DLD1 (cell line): ENCODE data around the gene MAD1L1.
"Not testable (repeated sequence)": the region's sequence is repeated elsewhere in the genome, so short reads cannot be mapped to it uniquely, and the experiment has no call there.

ENCODE experiments used
- in situ Hi-C: cut with HindIII; loops from 2 replicates; pipeline ENCODE4 v1.10.0; 2017; ENCODE audit warnings: low sequenced_read_pairs

The MAD1L1 gene

GRCh38 chr7:1978656-1979590 is 253.8 kb downstream of the MAD1L1 start:
- in situ Hi-C loops: no loop called here

DNA sequence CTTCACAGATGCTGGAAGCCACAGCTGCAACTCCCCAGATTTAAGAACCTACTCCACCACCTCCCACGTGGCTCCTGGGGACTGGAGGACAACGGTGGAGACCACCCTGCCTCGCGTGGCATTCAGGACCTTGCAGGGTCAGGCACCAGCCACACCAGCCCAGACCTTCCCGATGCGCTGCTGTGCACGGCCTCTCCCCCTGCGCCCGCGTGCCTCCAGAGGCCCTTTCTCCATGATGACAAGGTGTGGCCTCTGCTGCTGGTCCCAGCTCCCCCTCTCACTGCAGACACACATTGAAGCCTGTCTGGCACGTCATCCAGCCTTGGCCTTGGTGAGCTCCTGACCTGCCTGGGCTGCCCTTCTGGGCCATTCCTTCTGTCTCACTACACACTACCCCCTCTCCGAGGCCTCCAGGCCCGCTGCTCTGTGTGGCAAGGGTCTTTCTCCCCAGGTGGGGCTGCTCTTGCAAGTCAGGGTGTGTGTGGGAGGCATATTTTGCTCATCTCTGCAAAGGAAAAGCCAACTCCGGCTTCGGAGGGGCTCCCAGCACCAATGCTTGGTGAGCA is 254.8 kb downstream of the MAD1L1 start:
- in situ Hi-C loops: no loop called here

DNA sequence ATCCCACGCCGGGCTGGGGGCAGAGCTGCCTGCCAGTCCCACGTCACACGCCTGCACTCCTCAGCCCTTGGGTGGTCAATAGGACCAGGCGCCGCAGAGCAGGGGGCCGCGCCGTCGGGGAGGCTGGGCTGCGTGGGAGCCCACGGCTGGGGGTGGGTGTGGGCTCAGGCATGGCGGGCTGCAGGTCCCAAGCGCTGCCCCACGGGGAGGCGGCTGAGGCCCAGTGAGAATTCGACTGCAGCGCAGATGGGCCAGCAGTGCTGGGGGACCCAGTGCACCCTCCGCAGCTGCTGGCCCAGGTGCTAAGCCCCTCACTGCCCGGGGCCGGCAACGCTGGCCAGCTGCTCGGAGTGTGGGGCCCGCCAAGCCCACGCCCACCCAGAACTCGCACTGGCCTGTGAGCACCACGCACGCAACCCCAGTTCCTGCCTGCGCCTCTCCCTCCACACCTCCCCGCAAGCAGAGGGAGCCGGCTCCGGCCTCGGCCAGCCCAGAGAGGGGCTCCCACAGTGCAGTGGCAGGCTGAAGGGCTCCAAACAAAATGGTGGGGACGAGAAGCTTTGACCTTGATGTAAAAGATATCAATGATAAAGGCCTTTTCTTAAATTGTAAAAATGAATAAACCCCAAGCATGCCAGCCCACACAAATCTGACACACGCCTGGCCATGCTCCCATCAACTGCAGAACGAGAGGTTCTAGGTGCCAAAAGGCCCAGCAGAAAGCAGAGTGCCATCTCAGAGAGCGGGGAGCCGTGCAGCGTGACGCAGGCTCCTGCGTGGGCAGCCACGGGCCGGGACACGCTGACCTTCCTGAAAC is 255.5 kb downstream of the MAD1L1 start:
- in situ Hi-C loops: no loop called here

DNA sequence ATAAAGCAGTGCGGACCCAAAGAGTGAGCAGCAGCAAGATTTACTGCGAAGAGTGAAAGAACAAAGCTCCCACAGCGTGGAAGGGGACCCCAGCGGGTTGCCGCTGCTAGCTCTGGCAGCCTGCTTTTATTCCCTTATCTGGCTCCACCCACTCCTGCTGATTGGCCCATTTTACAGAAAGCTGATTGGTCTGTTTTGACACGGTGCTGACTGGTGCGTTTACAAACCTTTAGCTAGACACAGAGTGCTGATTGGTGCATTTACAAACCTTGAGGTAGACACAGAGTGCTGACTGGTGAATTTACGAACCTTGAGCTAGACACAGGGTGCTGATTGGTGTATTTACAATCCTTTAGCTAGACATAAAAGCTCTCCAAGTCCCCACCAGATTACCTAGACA is 256.2 kb downstream of the MAD1L1 start:
- in situ Hi-C loops: not testable (repeated sequence)

GRCh38 chr7:1975581-1975980 is 257.2 kb downstream of the MAD1L1 start:
- in situ Hi-C loops: no loop called here

DNA sequence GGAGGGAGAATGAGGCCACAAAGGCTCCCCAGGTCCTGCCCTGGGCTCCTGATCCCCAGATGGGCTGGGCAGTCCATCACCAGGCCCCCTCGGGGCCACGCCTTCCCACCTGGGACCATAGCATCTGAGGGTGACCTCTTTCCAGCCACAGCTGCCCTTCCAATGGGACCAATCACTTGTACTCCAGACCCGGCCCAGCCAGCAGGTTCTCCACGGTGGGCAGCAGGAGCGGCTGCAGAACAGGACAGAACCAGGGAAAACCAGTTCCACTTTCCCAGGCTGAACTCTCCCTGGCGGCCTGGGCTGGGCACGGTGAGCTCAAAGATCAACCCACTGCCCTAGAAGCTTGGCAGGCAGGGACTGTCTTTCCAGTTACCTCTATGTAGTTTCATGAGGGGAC is 257.6 kb downstream of the MAD1L1 start:
- in situ Hi-C loops: no loop called here

DNA sequence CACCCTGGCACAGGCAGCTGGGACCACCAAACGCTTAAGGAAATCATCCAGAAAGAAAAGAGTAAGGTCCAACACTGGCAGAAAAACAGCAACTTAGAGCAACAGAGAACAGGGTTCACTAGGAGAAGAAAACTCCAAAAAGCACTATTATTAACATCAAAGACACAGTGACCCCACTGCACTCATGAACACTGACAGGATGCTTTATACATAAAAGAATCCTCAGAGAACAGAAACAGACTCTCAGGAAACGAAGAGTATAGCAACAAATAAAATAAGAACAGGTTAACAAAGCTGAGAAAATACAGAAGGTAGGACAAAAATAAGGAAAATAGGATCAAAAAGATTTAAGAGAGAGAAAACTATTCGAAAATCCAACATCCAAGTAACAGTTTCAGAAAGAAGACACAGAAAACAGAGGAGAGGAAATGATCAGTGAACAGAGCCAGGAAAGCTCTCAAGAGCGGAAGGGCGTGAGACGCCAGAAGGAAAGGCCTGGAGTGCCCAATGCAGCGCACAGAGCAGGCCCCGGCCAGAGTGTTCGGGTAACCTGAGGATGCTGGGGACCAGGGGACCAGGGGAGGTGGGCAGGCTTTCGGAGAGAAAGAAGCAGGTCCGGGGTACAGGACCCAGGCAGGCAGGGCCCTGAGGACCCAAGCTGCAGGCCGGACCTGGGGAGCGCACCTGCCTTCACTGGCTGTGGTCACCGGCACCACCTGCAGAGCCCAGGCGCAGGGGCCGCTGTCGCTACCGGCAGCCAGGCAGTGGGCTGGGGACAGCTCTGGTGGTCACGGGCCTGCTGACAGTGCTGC is 258.2 kb downstream of the MAD1L1 start:
- in situ Hi-C loops: no loop called here

GRCh38 chr7:1973321-1974251 is 259.2 kb downstream of the MAD1L1 start:
- in situ Hi-C loops: no loop called here

GRCh38 chr7:1972744-1973143 is 260.0 kb downstream of the MAD1L1 start:
- in situ Hi-C loops: no loop called here

DNA sequence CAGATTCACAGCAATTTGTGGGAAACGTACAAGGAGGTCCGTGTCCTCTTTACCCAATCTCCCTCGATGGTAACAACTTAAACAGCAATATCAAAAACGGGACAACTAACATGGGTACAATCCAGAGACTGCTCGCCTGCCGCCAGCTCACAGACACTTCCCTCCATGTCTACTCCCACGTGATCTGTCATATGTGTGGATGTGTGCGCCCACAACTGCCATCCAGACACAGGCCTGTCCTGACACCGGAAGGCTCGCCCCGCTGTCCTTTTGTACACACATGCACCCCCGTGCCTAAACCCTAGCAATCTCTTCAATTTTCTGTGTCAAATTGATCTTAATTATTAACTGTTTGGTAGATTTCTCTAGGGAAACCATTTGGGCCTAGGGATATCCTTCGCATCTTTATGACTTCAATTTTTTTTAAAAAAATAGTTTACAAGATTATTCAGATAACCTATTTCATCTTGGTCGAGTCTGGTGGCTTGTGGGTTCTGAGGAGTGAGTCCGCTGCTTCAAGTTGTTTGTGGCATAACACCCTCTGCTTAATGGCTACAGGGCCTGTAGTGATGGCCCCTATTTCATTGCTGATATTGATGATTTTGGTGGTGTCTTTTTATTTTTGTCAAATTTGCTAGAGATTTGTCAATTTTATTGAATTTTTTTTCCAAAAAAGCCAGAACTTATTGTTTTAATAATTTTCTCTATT is 260.6 kb downstream of the MAD1L1 start:
- in situ Hi-C loops: no loop called here

GRCh38 chr7:1970895-1971294 is 261.9 kb downstream of the MAD1L1 start:
- in situ Hi-C loops: no loop called here

- in situ Hi-C loops: not testable (repeated sequence)
Measured at GRCh38 chr7:1970285-1970660, 262.5 kb downstream of the MAD1L1 start.

DNA sequence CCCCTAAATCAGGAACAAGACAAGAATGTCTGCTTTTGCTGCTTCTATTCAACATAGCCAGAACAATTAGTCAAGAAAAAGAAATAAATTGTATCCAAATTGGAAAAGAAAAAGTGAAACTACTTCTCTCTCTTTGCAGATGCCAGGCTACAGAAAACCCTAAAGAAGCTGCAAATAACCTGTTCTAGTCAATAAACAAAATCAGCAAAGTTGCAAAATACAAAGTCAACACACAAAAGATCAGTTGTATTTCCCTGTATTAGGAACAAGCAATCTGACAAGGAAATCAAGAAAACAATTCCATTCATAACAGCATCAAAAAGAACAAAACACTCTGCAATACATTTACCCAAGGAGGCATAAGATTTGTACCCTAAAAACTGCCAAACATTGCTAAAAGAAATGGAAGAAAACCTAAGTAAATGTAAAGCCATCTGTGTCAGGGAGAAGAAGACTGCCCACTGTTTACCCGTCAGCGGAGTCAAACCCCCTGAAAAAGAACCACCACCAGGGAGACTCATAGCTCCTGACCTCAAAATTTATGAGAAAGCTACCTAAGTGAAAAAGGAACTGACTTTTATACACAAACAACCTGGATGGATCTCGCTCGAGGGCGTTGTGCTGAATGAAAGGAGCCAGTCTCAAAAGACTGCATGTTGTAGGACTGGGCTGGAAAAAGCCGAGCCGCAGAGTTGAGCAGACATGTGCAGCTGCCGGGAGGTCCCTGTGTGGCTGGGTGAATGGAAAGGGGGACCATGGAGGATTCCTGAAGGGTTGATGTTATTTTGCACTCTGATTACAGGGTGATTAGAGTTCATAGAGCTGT is 263.1 kb downstream of the MAD1L1 start:
- in situ Hi-C loops: no loop called here

DNA sequence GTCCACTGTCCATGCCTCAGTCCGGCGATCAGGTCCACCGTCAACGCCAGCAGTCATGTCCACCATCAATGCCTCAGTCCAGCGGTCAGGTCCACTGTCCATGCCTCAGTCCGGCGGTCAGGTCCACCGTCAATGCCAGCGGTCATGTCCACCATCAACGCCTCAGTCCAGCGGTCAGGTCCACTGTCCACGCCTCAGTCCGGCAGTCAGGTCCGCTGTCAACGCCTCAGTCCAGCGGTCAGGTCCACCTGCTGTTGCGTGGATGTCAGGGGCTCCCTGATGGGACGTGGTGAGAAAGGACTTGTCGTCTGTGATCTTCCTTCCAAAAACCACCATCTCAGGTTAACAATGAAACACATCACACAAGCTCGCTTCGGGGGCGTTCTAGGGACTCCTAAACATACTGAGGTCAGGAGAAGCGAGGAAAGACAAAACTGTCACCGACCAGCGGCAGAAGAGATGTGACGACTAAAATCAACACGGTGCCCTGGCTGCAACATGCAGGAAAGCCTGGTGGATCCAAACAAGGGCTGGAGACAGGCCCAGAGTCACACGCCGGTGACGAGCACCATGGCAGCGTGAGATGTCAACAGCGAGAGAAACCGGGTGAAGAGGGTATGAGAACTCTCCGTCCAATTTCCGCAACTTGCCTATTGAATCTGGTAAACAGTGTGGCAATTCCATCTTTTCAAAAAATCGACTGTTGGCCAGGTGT is 264.2 kb downstream of the MAD1L1 start:
- in situ Hi-C loops: no loop called here

GRCh38 chr7:1967512-1968396 is 265.0 kb downstream of the MAD1L1 start:
- in situ Hi-C loops: no loop called here

GRCh38 chr7:1966631-1967200 is 266.0 kb downstream of the MAD1L1 start:
- in situ Hi-C loops: no loop called here
